Ovary (tissue), 3 donors: ENCODE measurements around the gene MACIR.

Experiments used
- POLR2A ChIP-seq: fragments of 450-650 bp; IDR thresholded peaks from one replicate; pipeline ENCODE4 v1.6.1; 2017; ENCODE audit warnings: antibody characterized with exemption, mild to moderate bottlenecking, moderate library complexity
- TF ChIP-seq, protein P1 (sequence below), 3 donors: fragments of 450-650 bp in 2 of 3; fragments of 200-600 bp in 1 of 3; IDR thresholded peaks; one replicate each; pipeline versions ENCODE4 v1.5.1 to v1.8.0; 2016 to 2022; ENCODE audit warnings: antibody characterized with exemption in 3 of 3, mild to moderate bottlenecking in 1 of 3
- donor health status: DM: no; HTN: no; CAD: no.

GRCh38 chr5:103258368-103258956, at the start of gene MACIR:
- TF ChIP-seq, protein P1, sequence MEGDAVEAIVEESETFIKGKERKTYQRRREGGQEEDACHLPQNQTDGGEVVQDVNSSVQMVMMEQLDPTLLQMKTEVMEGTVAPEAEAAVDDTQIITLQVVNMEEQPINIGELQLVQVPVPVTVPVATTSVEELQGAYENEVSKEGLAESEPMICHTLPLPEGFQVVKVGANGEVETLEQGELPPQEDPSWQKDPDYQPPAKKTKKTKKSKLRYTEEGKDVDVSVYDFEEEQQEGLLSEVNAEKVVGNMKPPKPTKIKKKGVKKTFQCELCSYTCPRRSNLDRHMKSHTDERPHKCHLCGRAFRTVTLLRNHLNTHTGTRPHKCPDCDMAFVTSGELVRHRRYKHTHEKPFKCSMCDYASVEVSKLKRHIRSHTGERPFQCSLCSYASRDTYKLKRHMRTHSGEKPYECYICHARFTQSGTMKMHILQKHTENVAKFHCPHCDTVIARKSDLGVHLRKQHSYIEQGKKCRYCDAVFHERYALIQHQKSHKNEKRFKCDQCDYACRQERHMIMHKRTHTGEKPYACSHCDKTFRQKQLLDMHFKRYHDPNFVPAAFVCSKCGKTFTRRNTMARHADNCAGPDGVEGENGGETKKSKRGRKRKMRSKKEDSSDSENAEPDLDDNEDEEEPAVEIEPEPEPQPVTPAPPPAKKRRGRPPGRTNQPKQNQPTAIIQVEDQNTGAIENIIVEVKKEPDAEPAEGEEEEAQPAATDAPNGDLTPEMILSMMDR (IDR thresholded peaks at IDR 0.05), result no peak
- no peak for TF ChIP-seq POLR2A
